Epithelial cell of proximal tubule (primary cell): ENCODE results near the gene NAMPT. TPM values are rescaled to one million over a fixed set of nuclear protein-coding genes. Genes with fewer than 3 reads are reported as not detected.

Experiments
- DNase-seq: peaks from one replicate; pipeline ENCODE4 v3.0.0-alpha.2; 2011; ENCODE audit warnings: low read depth
- H3K4me3 ChIP-seq: 2 replicates; pipeline ENCODE4 v1.5.1; 2011; ENCODE audit warnings: low read depth, mild to moderate bottlenecking, low read length
- CTCF ChIP-seq: conservative IDR thresholded peaks from 2 replicates; pipeline ENCODE4 v1.5.1; 2012; ENCODE audit warnings: low read depth, mild to moderate bottlenecking, low read length
- total RNA-seq: library from RNA; depleted of rRNA; stranded (reverse); fragments of >200 nt; gene quantifications from 2 replicates; pipeline ENCODE4 v1.2.3, GENCODE V29; 2015

Gene NAMPT
- total RNA-seq = 81.0 and 89.7 TPM in 2 replicates

DNA sequence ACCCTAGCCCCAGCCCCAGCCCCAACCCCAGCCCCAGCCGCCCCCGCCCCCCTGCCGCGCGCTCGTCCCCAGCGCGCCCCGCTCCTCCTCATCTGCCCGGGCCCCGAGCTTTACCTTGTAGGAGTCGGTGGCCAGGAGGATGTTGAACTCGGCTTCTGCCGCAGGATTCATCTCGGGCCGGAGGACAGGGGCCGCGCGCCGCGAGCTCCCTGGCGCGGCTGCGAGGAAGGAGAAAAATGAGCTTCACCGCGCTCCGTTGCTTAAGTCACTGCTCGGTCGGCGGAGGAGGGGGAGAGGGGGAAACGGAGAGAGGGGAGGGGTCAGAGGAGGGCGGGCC lies at the start of gene NAMPT:
Gene NAMPT, minus strand, starts transcription at position 270 of the 337 bp plus-strand sequence. Its CDS starts 99 bp downstream, at position 171.
- peak within 1 kb of the TSS; percentile 92 for H3K4me3 ChIP-seq
- DNase-seq = no peak
- no peak for TF ChIP-seq CTCF

DNA sequence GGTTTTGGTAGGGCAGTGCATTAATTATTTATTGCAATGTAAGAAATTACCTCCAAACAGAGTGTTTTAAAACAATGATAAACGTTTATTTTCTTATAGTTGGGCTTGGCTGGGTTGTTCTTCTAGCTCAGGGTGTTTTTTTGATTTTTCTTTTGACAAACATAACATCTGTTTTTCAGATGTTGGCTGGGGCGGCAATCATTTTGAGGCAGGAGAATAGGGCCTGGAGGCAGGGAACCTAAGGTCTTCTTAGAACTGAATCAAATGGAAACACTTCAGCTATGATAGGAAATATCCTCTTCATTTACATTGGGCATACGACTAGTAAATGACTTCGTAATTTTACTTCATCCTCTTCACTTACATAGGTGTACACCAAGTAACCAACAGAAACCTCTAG lies 47.4 kb upstream of the NAMPT start:
- no peak overlapping the region for H3K4me3 ChIP-seq
- no peak for DNase-seq
- no peak for TF ChIP-seq CTCF

- DNase-seq = no peak
- TF ChIP-seq CTCF = no peak
- H3K4me3 ChIP-seq = no peak overlapping the region
These were observed 46.8 kb upstream of the NAMPT start for GRCh38 chr7:106331441-106332175.

GRCh38 chr7:106329971-106330733 lies 45.4 kb upstream of the NAMPT start:
- H3K4me3 ChIP-seq = no peak overlapping the region
- DNase-seq = no peak
- TF ChIP-seq CTCF = no peak

DNA sequence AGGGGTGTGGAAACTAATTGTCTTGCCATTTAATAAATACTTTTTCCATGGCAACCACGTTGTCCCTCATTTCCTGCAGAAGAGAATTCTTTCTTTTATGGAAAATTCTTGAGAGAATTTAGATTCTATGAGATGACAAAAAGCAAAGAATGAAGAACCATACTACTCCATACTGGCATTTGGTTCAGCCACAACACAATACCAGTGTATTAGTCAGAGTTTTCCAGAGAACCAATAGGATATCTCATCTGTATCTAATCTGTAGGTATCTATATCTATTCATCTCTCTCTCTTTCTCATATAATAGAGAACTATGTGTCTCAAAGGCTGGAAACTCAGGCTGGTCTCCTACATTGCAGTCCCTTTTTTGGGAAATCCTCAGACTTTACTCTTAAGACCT lies 44.6 kb upstream of the NAMPT start:
- no peak for TF ChIP-seq CTCF
- H3K4me3 ChIP-seq = no peak overlapping the region
- no peak for DNase-seq

DNA sequence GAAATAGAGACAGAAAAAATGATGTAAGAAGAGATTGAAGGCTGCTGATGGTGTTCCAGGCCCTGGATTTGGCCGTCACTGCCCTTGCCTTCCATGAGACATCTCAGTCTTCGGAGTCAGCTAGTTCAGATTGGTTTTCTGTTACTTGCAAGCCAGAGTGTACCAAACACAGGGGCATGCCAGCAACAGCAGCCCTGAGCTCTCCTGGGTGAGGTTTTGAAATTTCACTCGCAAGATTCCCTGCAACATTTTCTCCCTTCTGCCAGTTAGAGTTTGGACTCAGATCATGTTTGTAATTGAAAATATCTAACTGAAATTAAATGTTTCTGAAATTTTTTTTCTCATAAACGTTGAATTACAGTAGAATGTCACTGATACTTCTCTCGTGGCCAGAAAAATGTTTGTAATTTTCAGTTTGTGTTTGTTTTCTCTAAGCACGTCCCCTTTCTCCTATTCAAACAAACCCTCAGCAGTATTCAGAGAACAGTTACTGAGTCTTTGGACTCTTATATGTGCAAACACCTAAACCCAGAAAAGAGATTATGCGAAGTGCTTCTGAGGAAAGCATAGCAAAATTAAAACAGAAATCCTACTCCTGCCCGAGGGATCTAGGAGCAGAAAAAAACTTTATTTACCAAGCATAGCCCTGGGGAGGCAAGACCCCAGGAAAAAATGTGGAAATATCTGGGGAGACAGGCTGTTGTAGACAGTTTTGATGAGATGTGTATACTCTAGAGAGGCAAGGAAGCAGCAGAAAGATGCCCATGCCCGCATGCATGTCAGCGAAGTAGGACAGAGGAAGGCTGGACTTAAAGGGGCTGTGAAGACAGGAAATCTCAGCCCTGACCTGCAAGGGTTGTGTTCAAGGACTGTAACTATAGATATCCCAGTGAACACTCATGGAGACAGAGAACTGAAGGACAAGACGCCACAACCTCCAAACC lies 43.0 kb upstream of the NAMPT start:
- DNase-seq = no peak
- no peak for TF ChIP-seq CTCF
- H3K4me3 ChIP-seq = no peak overlapping the region
